Urothelium cell line (cell line): ENCODE results near the gene FCRL1.

ENCODE experiments used
- DNase-seq: peaks from one replicate; pipeline ENCODE4 v3.0.0; 2011; ENCODE audit warnings: low spot score, mixed read lengths
- FAIRE-seq: peaks from 2 replicates; lab custom pipeline; 2011; peaks lifted over from hg19 to GRCh38; lab: Jason Lieb, UNC

Gene FCRL1

GRCh38 chr1:157819896-157820295, at the start of gene FCRL1:
FCRL1 (minus strand) TSS chr1:157820120; CDS start chr1:157820037, 83 bp downstream.
- DNase-seq (no peak), FAIRE-seq (no peak)

GRCh38 chr1:157868654-157869053, 48.7 kb upstream of the FCRL1 start:
- FAIRE-seq (no peak), DNase-seq (no peak)

GRCh38 chr1:157862114-157863070, 42.5 kb upstream of the FCRL1 start:
- FAIRE-seq (peak; percentile 63), DNase-seq (no peak)

- FAIRE-seq: no peak
- no peak for DNase-seq
These were observed 36.6 kb upstream of the FCRL1 start for GRCh38 chr1:157856538-157856937.

GRCh38 chr1:157852476-157852875, 32.6 kb upstream of the FCRL1 start:
- peak; percentile 20 for FAIRE-seq
- DNase-seq: peak; percentile 76

GRCh38 chr1:157849229-157849875, 29.4 kb upstream of the FCRL1 start:
- FAIRE-seq (no peak), DNase-seq (no peak)

- no peak for FAIRE-seq
- DNase-seq: no peak
These were observed 24.3 kb upstream of the FCRL1 start for GRCh38 chr1:157844089-157844830.

GRCh38 chr1:157842939-157843338, 23.0 kb upstream of the FCRL1 start:
- FAIRE-seq (no peak), DNase-seq (no peak)

- FAIRE-seq (no peak), DNase-seq (no peak)
These were observed 21.8 kb upstream of the FCRL1 start, which contains the start of gene CD5L for GRCh38 chr1:157841708-157842107. CD5L (minus strand) TSS chr1:157841808; CDS start chr1:157841701, 107 bp downstream.

- FAIRE-seq (no peak), DNase-seq (no peak)
These were observed 19.0 kb upstream of the FCRL1 start for GRCh38 chr1:157838966-157839365.

GRCh38 chr1:157834430-157834829, 14.5 kb upstream of the FCRL1 start:
- FAIRE-seq (no peak), DNase-seq (no peak)

- no peak for DNase-seq
- no peak for FAIRE-seq
These were observed 13.2 kb upstream of the FCRL1 start for GRCh38 chr1:157833145-157833544.

GRCh38 chr1:157831968-157832626, 12.2 kb upstream of the FCRL1 start:
- no peak for FAIRE-seq

GRCh38 chr1:157830887-157831286, 11.0 kb upstream of the FCRL1 start:
- DNase-seq (no peak), FAIRE-seq (no peak)

More at GRCh38 chr1:157831968-157832626, 12.2 kb upstream of the FCRL1 start:
- no peak for DNase-seq

- no peak for FAIRE-seq
- no peak for DNase-seq
These were observed 9.8 kb upstream of the FCRL1 start for GRCh38 chr1:157829711-157830110.

GRCh38 chr1:157829210-157829609, 9.3 kb upstream of the FCRL1 start:
- FAIRE-seq: no peak
- DNase-seq: no peak

- no peak for FAIRE-seq
These were observed 379 bp upstream of the FCRL1 start for GRCh38 chr1:157820299-157820698.

GRCh38 chr1:157819215-157819614, 705 bp downstream of the FCRL1 start:
- FAIRE-seq: no peak

More at GRCh38 chr1:157820299-157820698, 379 bp upstream of the FCRL1 start:
- no peak for DNase-seq

GRCh38 chr1:157813269-157813668, 6.7 kb downstream of the FCRL1 start:
- FAIRE-seq: no peak

More at GRCh38 chr1:157819215-157819614, 705 bp downstream of the FCRL1 start:
- no peak for DNase-seq

GRCh38 chr1:157806431-157807149, 13.3 kb downstream of the FCRL1 start:
- DNase-seq (no peak), FAIRE-seq (no peak)

More at GRCh38 chr1:157813269-157813668, 6.7 kb downstream of the FCRL1 start:
- no peak for DNase-seq
